Activated T-helper 2 cell treated with anti-CD3 and anti-CD28 coated beads, Interferon-gamma antibody, Interleukin-2, Interleukin-4, amounts not matched to agents 10 μg/mL and 5 μg/mL and 100 μg/mL, durations not matched to agents 14 hours and 24 hours and 36 hours (primary cell): ENCODE data around the gene DNAJC21. TPM values are rescaled to one million over a fixed set of nuclear protein-coding genes. Genes with fewer than 3 reads are reported as not detected.
A peak's percentile ranks its signal among the peaks of the same experiment; 100 is the strongest.
"Not testable (repeated sequence)": the region's sequence is repeated elsewhere in the genome, so short reads cannot be mapped to it uniquely, and the experiment has no call there.

Source experiments
- DNase-seq: peaks from one replicate; pipeline ENCODE4 v3.0.0; 2021; ENCODE audit warnings: low spot score
- H3K27ac Mint-ChIP-seq: one replicate; pipeline ENCODE4 v1.8.0; 2021; ENCODE audit warnings: mixed read lengths
- H3K27me3 Mint-ChIP-seq: one replicate; pipeline ENCODE4 v1.8.0; 2021; ENCODE audit warnings: low read depth, mixed read lengths
- H3K36me3 Mint-ChIP-seq: one replicate; pipeline ENCODE4 v1.8.0; 2021; ENCODE audit warnings: low read depth, mixed read lengths
- H3K4me1 Mint-ChIP-seq: one replicate; pipeline ENCODE4 v1.8.0; 2021; ENCODE audit warnings: low read depth, mixed read lengths
- H3K4me3 Mint-ChIP-seq: one replicate; pipeline ENCODE4 v1.8.0; 2021; ENCODE audit warnings: low read depth, mild to moderate bottlenecking, moderate library complexity, mixed read lengths
- H3K9me3 Mint-ChIP-seq: one replicate; pipeline ENCODE4 v1.8.0; 2021; ENCODE audit warnings: mixed read lengths
- intact Hi-C: fragments of 100-400 bp; cut with micrococcal nuclease; formaldehyde crosslinking; loops from one replicate; pipeline ENCODE4 v1.15.1; 2023
- total RNA-seq: library from RNA; stranded (reverse); gene quantifications from 2 replicates; pipeline ENCODE4 v1.2.3, GENCODE V29; 2022

Gene DNAJC21
- total RNA-seq, 1 donor from 2014 or later: 62.7 TPM

DNA sequence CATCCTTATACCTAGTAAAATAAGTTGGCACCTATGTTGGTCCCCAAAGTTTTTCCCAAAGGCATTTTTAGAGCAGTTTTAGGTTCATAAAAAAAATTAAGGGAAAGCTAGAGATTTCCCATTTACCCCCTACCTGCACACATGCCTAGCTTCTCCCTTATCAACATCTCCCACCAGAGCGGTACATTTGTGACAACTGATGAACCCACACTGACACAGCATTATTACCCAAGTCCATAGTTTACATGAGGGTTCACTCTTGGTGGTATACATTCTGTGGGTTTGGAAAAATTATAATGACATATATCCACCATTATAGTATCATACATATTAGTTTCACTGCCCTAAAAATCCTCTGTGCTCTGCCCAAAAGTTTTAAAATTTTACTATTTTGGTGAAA lies 26.1 kb upstream of the DNAJC21 start:
- H3K4me3 Mint-ChIP-seq: no peak overlapping the region
- no peak for DNase-seq
- no peaks in the 10 kb centered on the region for H3K4me1 Mint-ChIP-seq
- no peaks in the 10 kb centered on the region for H3K27me3 Mint-ChIP-seq
- H3K9me3 Mint-ChIP-seq: no peaks in the 10 kb centered on the region
- intact Hi-C loops: no loop called here
- H3K27ac Mint-ChIP-seq: no peak overlapping the region
- peaks cover 13% of the 10 kb centered on the region for H3K36me3 Mint-ChIP-seq

DNA sequence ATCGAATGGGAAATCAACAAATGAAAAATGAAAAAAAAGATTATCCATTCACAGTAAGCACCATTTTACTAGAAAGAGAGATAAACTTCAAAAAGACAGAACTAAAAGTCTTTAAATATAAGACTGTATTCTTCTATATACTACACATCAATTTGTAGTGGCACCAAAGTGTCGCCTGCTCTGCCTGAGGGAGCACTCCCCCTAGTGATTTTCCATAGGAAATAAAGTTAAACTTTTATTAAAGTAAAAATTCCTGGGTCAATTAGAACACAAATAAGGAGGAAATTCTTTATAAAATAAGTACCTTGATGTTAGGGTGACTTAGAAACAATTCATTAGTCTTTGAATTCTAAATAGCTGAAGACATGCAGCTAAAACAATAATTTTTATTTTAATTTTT lies 23.8 kb upstream of the DNAJC21 start:
- no peak overlapping the region for H3K27ac Mint-ChIP-seq
- H3K27me3 Mint-ChIP-seq: no peaks in the 10 kb centered on the region
- peaks cover 2% of the 10 kb centered on the region for H3K4me1 Mint-ChIP-seq
- H3K36me3 Mint-ChIP-seq: peaks cover 34% of the 10 kb centered on the region
- H3K9me3 Mint-ChIP-seq: no peaks in the 10 kb centered on the region
- intact Hi-C loops: no loop called here
- no peak overlapping the region for H3K4me3 Mint-ChIP-seq
- no peak for DNase-seq

DNA sequence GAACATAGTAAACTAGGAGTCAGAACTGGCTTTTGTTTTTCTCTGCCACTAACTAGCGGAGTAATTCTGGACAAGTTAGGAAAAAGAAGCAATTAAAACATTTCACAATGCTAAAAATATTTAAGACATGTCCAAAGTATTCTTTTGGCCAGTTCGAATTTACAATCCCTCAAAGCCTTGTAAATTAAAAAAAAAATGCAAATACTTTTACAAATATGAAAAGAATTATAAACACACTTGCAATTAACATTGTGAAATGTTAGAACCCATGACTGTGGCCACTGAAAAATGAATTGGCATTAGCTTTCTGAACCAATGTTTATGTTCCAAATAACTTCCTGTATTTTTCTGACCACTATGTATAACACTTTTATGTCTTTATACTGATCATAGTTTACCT lies 16.3 kb upstream of the DNAJC21 start:
- Mint-ChIP-seq H3K36me3 (peaks cover 66% of the 10 kb centered on the region), H3K9me3 (no peaks in the 10 kb centered on the region), H3K27ac (no peak overlapping the region), H3K4me3 (no peak overlapping the region), H3K4me1 (peaks cover 21% of the 10 kb centered on the region), H3K27me3 (no peaks in the 10 kb centered on the region)
- DNase-seq: no peak
- intact Hi-C loops: loop anchor here (10.0 kb wide), 1 partner anchor 1468 kb away; the partner anchor contains the start of gene TARS1

DNA sequence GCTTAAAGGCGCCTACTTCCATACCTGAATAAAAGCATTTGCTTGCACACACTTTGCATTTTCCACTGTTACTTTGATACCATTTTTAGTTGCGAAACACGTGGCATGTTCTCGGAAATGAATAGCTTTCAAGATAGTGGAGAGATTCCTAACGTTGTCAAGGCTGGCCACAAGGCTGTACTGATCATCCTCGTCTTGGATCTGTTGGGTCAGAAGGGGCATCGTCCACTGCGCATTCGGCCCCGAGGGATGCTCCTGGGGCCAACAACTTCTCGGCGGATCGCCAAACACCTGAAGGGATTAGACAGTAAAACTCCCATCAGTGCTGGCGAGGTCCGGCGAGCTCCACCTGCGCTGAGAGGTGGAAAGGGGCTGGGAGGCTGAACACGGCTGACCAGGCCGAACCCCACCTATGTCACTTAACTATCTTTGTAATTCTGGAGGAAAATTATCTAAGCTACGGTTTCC lies 14.7 kb upstream of the DNAJC21 start:
- H3K9me3 Mint-ChIP-seq: no peaks in the 10 kb centered on the region
- H3K27ac Mint-ChIP-seq: no peak overlapping the region
- DNase-seq: peak; percentile 17
- peaks cover 57% of the 10 kb centered on the region for H3K36me3 Mint-ChIP-seq
- H3K27me3 Mint-ChIP-seq: no peaks in the 10 kb centered on the region
- no peak overlapping the region for H3K4me3 Mint-ChIP-seq
- intact Hi-C loops: loop anchor here (1.0 to 10.0 kb wide), 4 partner anchors 10 to 1470 kb away; partner anchors contain the start of genes DNAJC21, TARS1 and TTC23L
- H3K4me1 Mint-ChIP-seq: peaks cover 18% of the 10 kb centered on the region

DNA sequence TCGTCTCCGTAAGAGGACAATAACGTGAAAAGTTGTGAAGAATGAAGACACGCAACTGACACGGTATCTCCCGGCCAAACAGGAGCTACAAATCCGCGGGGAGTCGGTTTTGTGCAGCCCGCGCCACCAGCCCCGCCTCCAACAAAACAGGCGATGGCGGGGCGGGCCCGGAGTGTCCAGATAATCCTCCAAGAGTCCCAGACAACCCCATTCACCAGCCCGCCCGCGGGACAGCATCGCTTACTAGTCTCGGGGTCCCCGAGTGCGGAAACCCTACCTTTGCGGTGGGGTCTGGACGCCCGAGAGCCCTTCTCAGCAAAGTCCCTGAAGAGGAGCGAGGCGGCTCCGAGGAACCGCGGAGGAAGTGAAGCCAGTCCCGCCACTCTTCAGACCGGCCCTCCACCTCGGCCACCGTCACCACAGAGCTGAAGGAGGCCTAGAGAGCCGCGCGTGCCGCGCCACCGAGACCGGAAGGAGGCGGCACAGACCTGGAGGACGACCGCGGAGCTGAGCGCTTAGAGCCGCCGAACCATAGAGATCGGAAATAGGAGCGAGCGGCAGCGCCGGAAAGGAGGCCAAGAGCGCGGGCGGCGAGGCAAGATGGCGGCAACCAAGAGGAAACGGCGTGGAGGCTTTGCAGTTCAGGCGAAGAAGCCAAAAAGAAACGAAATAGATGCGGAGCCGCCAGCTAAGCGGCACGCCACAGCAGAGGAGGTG lies 14.1 kb upstream of the DNAJC21 start, which contains the start of the genes BRIX1 and RAD1:
Gene BRIX1 (plus strand): TSS at position 573 of the 717 bp plus-strand sequence. CDS start 28 bp downstream, at position 601.
Gene RAD1 (minus strand): TSS at position 366 of the 717 bp plus-strand sequence. CDS start 612 bp downstream, outside the sequence.
- peak; percentile 95 for DNase-seq
- Mint-ChIP-seq H3K36me3 (peaks cover 57% of the 10 kb centered on the region), H3K4me3 (peak within 1 kb of the TSS; percentile 78), H3K9me3 (no peaks in the 10 kb centered on the region), H3K27ac (peak within 1 kb of the TSS; percentile 56), H3K4me1 (peaks cover 18% of the 10 kb centered on the region), H3K27me3 (no peaks in the 10 kb centered on the region)
- intact Hi-C loops: loop anchor here (1.0 to 10.0 kb wide), 4 partner anchors 9 to 1470 kb away; partner anchors contain the start of genes DNAJC21, TARS1 and TTC23L

DNA sequence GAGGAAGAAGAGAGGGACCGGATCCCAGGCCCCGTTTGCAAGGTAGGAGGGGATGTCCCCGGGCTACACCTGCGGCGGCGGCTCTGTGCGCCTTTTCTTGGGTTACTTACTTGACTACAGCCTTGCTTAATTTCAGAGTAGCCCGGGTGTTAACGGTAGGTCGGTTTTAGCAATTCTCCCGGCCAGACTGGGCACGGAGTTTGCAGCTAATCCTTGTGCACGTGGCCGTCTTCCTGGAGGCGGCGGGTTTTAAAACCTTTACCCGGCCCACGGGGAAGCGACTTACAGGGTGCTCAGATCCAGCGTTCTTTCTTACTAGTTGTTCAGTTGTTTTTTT lies 13.5 kb upstream of the DNAJC21 start:
- DNase-seq: no peak
- Mint-ChIP-seq H3K4me1 (peaks cover 20% of the 10 kb centered on the region), H3K9me3 (no peaks in the 10 kb centered on the region), H3K27ac (no peak overlapping the region), H3K27me3 (no peaks in the 10 kb centered on the region), H3K36me3 (peaks cover 59% of the 10 kb centered on the region), H3K4me3 (no peak overlapping the region)
- intact Hi-C loops: loop anchor here (1.0 to 10.0 kb wide), 4 partner anchors 8 to 1471 kb away; partner anchors contain the start of genes DNAJC21, TARS1 and TTC23L

DNA sequence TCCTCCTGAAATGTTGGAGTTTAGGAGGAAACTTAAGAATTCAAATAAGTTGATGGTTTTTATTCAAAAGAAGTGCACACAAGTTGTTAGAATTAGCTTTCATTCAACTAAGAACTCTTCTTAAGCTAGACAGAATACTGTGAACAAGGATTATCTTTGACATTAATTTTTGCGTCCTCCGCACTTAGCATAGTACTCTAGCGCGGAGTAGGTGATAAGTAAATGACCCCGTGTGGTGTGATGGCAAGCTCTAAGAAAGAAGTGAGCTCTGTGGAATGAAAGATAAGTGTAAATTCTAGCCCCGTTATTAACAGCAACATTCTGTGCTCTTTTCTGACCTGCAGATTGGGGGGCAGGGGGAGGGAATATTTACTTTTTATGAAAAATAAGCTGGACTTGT lies 12.8 kb upstream of the DNAJC21 start:
- intact Hi-C loops: loop anchor here (10.0 kb wide), 1 partner anchor 1472 kb away; the partner anchor contains the start of gene TARS1
- Mint-ChIP-seq H3K4me3 (no peak overlapping the region), H3K27ac (no peak overlapping the region), H3K36me3 (peaks cover 61% of the 10 kb centered on the region), H3K27me3 (no peaks in the 10 kb centered on the region), H3K9me3 (no peaks in the 10 kb centered on the region), H3K4me1 (peaks cover 22% of the 10 kb centered on the region)
- no peak for DNase-seq

DNA sequence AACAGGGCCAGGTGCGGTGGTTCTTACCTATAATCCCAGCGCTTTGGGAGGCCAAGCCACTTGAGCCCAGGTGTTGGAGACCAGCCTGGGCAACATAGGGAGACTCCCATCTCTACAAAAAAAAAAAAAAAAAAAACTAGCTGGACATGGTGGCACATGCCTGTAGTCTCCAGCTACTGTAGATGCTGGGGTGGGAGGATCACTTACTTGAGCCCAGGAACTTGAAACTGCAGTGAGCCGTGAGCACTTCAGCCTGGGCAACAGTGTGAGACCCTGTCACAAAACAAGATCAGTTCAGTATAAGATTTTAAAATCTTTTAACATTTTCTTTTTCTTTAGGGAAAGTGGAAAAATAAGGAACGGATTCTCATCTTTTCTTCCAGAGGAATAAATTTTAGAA lies 11.3 kb upstream of the DNAJC21 start:
- H3K4me3 Mint-ChIP-seq: no peak overlapping the region
- intact Hi-C loops: loop anchor here (10.0 kb wide), 1 partner anchor 1473 kb away; the partner anchor contains the start of gene TARS1
- H3K27me3 Mint-ChIP-seq: no peaks in the 10 kb centered on the region
- H3K9me3 Mint-ChIP-seq: no peaks in the 10 kb centered on the region
- H3K4me1 Mint-ChIP-seq: peaks cover 26% of the 10 kb centered on the region
- no peak for DNase-seq
- H3K27ac Mint-ChIP-seq: peak overlapping the region; percentile 82
- peaks cover 61% of the 10 kb centered on the region for H3K36me3 Mint-ChIP-seq

DNA sequence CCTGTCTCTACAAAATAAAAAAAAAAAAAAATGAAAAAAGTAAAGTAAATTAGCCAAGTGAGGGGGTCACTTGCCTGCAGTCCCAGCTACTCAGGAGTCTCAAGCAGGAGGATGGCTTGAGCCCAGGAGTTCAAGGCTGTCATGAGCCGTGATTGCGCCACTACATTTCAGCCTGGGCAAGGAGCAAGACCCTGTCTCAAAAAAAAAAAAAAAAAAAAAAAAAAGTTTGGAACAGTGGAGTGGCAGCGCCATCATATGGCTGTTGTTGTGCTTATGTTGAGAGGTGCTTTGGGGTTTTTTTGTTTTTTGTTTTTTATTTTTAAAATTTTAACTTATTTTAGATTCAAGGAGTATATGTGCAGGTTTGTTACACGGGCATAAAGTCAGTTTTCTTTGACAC lies 10.3 kb upstream of the DNAJC21 start:
- H3K36me3 Mint-ChIP-seq: peaks cover 65% of the 10 kb centered on the region
- H3K4me1 Mint-ChIP-seq: peaks cover 29% of the 10 kb centered on the region
- DNase-seq: no peak
- no peaks in the 10 kb centered on the region for H3K9me3 Mint-ChIP-seq
- H3K27ac Mint-ChIP-seq: no peak overlapping the region
- no peak overlapping the region for H3K4me3 Mint-ChIP-seq
- H3K27me3 Mint-ChIP-seq: no peaks in the 10 kb centered on the region
- intact Hi-C loops: loop anchor here (10.0 kb wide), 1 partner anchor 1474 kb away; the partner anchor contains the start of gene TARS1

DNA sequence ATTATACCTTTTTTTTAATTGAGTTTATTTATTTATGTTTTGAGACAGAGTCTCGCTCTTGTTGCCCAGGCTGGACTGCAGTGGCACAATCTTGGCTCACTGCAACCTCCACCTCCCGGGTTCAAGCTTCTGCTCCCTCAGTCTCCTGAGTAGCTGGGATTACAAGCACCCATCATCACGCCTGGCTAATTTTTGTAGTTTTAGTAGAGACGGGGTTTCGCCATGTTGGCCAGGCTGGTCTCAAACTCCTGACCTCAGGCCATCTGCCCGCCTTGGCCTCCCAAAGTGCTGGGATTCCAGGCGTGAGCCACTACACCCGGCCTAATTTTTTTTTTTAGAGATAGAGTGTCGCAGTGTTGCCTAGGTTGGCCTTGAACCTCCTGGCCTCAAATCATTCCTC lies 6.1 kb upstream of the DNAJC21 start:
- intact Hi-C loops, DNase-seq, H3K9me3 Mint-ChIP-seq, H3K4me3 Mint-ChIP-seq, H3K27me3 Mint-ChIP-seq: not testable (repeated sequence)
- Mint-ChIP-seq H3K27ac (peak overlapping the region; percentile 53), H3K36me3 (peaks cover 70% of the 10 kb centered on the region), H3K4me1 (peaks cover 26% of the 10 kb centered on the region)

DNA sequence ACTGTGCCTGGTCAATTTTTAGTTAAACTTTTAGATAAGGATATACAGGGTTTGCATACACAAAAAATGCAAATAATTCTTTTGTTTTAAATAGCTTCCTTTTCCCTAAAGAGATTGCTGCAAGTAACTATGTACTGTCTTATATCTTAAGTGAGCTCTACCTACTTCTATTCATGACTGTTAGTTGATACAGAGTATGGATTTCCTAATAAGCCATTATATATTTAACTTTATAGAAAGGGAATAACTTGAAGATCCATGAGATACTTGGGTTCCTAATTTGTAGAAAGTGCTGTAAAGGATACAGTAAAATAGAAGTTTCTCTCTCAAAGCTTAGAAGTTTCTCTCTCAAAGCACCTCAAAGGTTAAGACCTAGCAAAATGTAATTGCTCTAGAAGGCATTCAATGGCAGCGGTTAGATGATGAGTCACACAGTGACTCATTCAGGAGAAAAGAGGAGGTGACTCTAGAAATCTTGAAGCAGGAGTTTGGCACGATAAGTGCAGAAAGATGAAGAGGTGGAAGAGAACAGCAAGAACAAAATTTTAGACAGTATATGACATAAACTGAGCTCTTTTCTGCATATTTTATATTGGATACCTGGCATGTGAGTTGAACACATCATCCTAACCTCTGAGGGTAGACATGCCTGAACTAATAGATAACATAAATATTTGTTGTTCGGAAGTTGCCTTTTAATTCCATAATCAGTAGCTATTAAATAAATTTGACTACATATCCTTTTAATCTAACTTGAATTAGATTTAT lies 5.5 kb upstream of the DNAJC21 start:
- Mint-ChIP-seq H3K4me3 (peak overlapping the region; percentile 2), H3K27ac (peak overlapping the region; percentile 53), H3K9me3 (no peaks in the 10 kb centered on the region), H3K4me1 (peaks cover 29% of the 10 kb centered on the region), H3K27me3 (no peaks in the 10 kb centered on the region), H3K36me3 (peaks cover 66% of the 10 kb centered on the region)
- intact Hi-C loops: loop anchor here (1.0 kb wide), 1 partner anchor 9 kb away; the partner anchor contains the start of genes BRIX1 and RAD1
- DNase-seq: peak; percentile 32

DNA sequence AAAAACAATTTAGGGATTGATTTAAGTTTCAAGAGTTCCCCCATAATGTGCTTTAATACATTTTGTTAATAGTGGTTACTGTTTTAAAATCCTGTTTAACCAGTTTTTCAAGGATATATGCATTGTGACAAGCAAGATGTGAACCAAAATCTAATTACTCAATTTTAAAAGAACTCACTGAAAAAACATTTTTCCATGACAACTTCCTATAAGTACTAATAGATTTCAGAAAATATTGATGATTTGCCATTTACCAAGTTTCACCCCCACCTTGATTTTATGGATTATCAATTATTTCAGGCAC lies 4.9 kb upstream of the DNAJC21 start:
- H3K9me3 Mint-ChIP-seq: no peaks in the 10 kb centered on the region
- intact Hi-C loops: loop anchor here (1.0 kb wide), 1 partner anchor 9 kb away; the partner anchor contains the start of genes BRIX1 and RAD1
- no peak overlapping the region for H3K4me3 Mint-ChIP-seq
- peaks cover 66% of the 10 kb centered on the region for H3K36me3 Mint-ChIP-seq
- no peaks in the 10 kb centered on the region for H3K27me3 Mint-ChIP-seq
- peak overlapping the region; percentile 53 for H3K27ac Mint-ChIP-seq
- DNase-seq: no peak
- peaks cover 31% of the 10 kb centered on the region for H3K4me1 Mint-ChIP-seq
